Activated naive CD8-positive, alpha-beta T cell treated with anti-CD3 and anti-CD28 coated beads for 36 hours (primary cell): ENCODE measurements around the gene ABL2. TPM values are rescaled to one million over a fixed set of nuclear protein-coding genes. Genes with fewer than 3 reads are reported as not detected.
"Not testable (repeated sequence)": the region's sequence is repeated elsewhere in the genome, so short reads cannot be mapped to it uniquely, and the experiment has no call there.

Experiments
- DNase-seq: peaks from one replicate; pipeline ENCODE4 v3.0.0; 2021
- H3K27ac Mint-ChIP-seq: one replicate; pipeline ENCODE4 v1.8.0; 2022; ENCODE audit warnings: mild to moderate bottlenecking, moderate library complexity, mixed read lengths
- H3K27me3 Mint-ChIP-seq: one replicate; pipeline ENCODE4 v1.8.0; 2022; ENCODE audit warnings: mild to moderate bottlenecking, mixed read lengths
- H3K36me3 Mint-ChIP-seq: one replicate; pipeline ENCODE4 v1.8.0; 2021; ENCODE audit warnings: mild to moderate bottlenecking, mixed read lengths
- H3K4me1 Mint-ChIP-seq: one replicate; pipeline ENCODE4 v1.8.0; 2021; ENCODE audit warnings: mixed read lengths
- H3K4me3 Mint-ChIP-seq: one replicate; pipeline ENCODE4 v1.8.0; 2022; ENCODE audit warnings: mild to moderate bottlenecking, moderate library complexity, mixed read lengths
- H3K9me3 Mint-ChIP-seq: one replicate; pipeline ENCODE4 v1.8.0; 2022; ENCODE audit warnings: mixed read lengths
- total RNA-seq, 2 experiments: library from RNA; stranded (reverse); gene quantifications; one replicate each; pipeline ENCODE4 v1.2.3, GENCODE V29; 2021

Gene ABL2
- total RNA-seq, 2 experiments from 2014 or later = 8.5 to 9.3 TPM

DNA sequence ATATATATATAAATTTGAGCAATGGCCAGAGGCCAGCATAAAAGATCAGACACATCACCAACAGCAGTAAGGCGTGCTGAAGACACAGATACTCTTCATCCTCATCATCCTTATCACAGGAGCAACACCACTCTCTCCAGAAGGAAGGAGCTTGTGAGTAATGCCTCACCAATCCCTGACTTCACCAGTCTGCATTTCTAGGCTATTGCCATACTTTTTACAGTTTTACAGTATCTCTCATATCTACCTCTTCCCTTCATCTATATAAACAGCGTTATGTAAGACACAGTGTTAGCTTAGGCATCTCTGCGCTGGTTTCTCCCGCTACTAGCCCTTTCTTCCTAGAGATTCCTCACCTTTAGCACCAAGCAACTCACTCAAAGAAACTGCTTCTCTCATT, 2.4 kb upstream of the ABL2 start:
- Mint-ChIP-seq H3K9me3 (no peaks in the 10 kb centered on the region), H3K4me1 (peaks cover 21% of the 10 kb centered on the region), H3K4me3 (no peak overlapping the region), H3K36me3 (peaks cover 6% of the 10 kb centered on the region), H3K27ac (no peak overlapping the region), H3K27me3 (no peaks in the 10 kb centered on the region)
- no peak for DNase-seq

DNA sequence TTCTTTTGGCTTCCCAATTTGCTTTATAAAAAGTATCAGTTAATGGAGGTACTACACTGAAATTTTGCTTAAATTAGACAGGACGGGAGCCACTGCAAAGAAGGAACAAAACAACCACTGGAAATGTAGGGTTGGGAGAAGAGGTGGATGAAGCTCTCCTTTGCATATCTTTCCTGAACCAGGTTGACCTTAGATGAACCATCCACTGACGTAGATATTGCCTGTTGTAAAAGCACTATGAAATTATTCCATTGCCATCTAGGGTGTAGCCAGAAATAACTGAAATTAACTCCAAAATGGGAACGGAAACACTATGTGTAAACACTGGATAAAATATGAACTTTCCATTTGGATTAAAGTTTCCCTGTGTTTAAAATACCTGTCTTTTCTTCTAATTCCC, 1.2 kb upstream of the ABL2 start:
- Mint-ChIP-seq H3K9me3 (no peaks in the 10 kb centered on the region), H3K27ac (peak overlapping the region; percentile 88), H3K4me1 (peaks cover 30% of the 10 kb centered on the region), H3K4me3 (peak overlapping the region; percentile 87), H3K27me3 (no peaks in the 10 kb centered on the region), H3K36me3 (peaks cover 7% of the 10 kb centered on the region)
- no peak for DNase-seq

DNA sequence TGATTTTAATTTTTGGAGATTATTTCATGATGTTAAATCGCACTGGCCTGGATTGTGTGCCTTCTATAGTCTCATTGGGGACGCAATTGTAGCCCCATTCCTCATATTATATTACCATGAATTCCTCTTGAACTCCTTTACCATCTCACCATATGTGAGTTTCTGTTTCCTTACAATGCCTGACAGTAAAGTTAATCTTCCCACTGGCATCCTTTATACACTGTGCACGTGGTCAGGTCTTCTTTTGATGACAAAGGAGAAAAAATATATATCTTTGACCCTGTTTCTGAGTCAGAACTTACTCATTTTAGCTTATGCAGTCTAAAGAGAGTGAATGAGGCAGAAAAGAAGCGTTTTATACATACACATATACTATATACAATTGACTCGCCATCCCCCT, 774 bp upstream of the ABL2 start:
- no peak for DNase-seq
- peak overlapping the region; percentile 88 for H3K27ac Mint-ChIP-seq
- peaks cover 7% of the 10 kb centered on the region for H3K36me3 Mint-ChIP-seq
- H3K4me3 Mint-ChIP-seq = peak overlapping the region; percentile 87
- H3K4me1 Mint-ChIP-seq = peaks cover 33% of the 10 kb centered on the region
- no peaks in the 10 kb centered on the region for H3K27me3 Mint-ChIP-seq
- H3K9me3 Mint-ChIP-seq = no peaks in the 10 kb centered on the region

DNA sequence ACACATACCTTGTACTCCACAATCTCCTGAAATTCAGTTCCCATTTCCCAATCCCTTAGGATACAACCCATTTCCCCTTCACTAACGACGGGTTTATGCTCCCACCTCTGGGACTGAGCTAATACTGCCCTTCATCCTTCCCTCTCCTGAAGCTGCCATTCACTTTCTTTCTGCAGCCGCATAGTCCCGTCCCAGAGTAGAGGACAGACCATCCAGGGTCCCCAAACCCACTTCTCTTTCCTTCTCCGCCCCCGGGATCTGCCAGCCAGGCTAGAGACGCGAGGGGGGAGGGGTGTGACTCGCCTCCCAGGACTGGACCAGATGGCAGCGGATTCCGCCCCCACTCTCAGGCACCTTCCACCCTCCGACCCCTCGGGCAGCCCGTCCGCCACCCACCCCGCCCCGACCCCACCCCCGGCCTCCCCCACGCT, 679 bp downstream of the ABL2 start:
- DNase-seq = peak; percentile 50

DNA sequence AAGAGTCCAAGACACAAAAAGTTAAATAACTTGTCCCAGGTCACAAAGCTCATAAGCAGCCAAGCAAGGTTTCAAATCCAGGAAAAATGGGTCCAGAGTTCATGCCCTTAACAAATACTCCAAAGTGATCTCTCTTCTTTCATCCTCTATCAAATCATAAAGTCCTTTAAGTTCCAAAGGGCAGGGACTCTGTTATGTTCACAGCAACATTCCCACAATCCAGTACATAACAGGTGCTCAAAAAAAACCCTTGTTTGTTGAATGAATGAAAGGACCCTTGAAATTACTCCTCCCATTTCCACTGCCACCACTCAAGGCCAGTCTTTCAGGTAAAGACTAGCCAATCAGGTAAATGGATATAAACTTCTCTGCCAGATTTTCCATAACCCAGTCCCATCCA, 2.7 kb downstream of the ABL2 start:
- Mint-ChIP-seq H3K27me3 (no peaks in the 10 kb centered on the region), H3K36me3 (peaks cover 12% of the 10 kb centered on the region), H3K9me3 (no peaks in the 10 kb centered on the region), H3K4me1 (peaks cover 33% of the 10 kb centered on the region), H3K27ac (no peak overlapping the region), H3K4me3 (no peak overlapping the region)
- no peak for DNase-seq

More for the DNA sequence above, 679 bp downstream of the ABL2 start:
- Mint-ChIP-seq H3K36me3 (peaks cover 7% of the 10 kb centered on the region), H3K4me3 (peak overlapping the region; percentile 90), H3K27ac (peak overlapping the region; percentile 84), H3K4me1 (peaks cover 33% of the 10 kb centered on the region), H3K27me3 (no peaks in the 10 kb centered on the region), H3K9me3 (no peaks in the 10 kb centered on the region)

DNA sequence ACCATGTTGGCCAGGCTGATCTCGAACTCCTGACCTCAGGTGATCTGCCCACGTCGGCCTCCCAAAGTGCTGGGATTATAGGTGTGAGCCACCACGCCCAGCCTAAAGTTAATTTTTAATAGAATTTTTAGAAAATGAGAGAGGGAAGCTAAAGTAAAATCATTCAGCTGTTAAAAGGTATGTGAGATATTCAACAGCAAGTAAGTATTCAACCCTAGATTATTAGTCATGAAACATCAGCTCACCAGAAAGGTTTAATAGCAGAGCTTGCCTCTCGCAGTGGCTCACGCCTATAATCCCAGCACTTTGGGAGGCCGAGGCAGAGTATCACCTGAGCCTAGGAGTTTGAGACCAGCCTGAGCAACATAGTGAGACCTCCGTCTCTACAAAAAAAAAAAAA, 5.0 kb downstream of the ABL2 start:
- H3K9me3 Mint-ChIP-seq, H3K4me3 Mint-ChIP-seq, H3K27ac Mint-ChIP-seq, DNase-seq, H3K27me3 Mint-ChIP-seq: not testable (repeated sequence)
- peaks cover 16% of the 10 kb centered on the region for H3K36me3 Mint-ChIP-seq
- H3K4me1 Mint-ChIP-seq = peaks cover 29% of the 10 kb centered on the region

DNA sequence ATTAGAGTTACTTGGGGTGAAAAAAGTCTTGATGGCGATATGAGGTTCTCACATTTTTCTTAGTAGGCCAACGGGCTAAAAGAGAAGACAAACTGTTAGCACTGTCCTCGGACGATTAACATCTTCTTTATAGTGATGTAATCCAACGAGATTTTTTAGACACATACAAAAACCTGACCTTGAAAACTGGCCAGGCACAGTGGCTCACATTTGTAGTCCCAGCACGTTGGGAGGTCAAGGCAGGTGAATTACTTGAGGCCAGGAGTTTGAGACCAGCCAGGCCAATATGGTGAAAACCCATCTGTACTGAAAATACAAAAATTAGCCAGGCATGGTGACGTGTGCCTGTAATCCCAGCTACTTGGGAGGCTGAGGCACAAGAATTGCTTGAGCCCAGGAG, 8.4 kb downstream of the ABL2 start:
- not testable (repeated sequence) for H3K27ac Mint-ChIP-seq, H3K9me3 Mint-ChIP-seq, H3K27me3 Mint-ChIP-seq, DNase-seq, H3K4me3 Mint-ChIP-seq
- H3K4me1 Mint-ChIP-seq = peaks cover 21% of the 10 kb centered on the region
- peaks cover 28% of the 10 kb centered on the region for H3K36me3 Mint-ChIP-seq

DNA sequence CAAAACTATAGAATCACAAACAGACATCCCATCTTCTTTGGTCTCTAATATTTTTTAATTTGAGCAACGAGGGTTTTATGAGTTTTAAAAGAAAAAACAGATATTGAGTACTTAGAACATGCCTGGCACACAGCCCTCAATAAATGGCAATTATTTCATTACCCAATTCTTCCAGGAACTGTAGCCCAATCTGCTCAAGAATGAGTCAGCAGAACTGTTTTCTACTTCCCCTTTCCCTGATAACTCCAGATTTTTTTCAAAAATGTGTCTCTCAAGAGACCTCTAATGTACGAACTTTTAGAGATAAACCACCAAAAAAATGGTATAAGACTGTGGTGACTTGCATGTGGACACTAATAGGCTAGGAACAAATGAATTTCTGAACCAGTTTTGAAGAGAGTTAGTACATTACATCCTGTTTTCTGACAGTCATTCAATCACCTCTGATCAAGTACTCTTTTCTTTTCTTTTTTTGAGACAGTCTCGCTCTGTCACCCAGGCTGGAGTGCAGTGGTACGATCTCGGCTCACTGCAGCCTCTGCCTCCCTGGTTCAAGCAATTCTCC, 11.5 kb downstream of the ABL2 start:
- Mint-ChIP-seq H3K36me3 (peaks cover 24% of the 10 kb centered on the region), H3K9me3 (no peaks in the 10 kb centered on the region), H3K27ac (peak overlapping the region; percentile 45)

DNA sequence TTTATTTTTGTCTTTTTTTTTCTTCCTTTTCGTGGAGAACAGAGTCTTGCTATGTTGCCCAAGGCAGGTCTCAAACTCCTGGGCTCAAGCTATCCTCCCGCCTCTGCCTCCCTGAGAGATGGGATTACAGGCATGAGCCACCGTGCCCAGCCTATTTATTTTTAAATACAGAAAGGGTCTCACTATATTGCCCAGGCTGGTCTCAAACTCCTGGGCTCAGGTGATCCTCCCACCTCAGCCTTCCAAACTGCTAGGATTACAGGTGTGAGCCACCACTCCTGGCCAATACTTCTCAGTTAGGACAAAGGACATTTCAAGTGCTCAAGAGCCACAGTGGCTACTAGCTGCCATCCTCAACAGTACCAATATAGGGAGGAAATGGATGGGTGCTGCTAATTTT, 16.2 kb downstream of the ABL2 start:
- not testable (repeated sequence) for H3K4me3 Mint-ChIP-seq, H3K27ac Mint-ChIP-seq

More for the DNA sequence above, 11.5 kb downstream of the ABL2 start:
- no peaks in the 10 kb centered on the region for H3K27me3 Mint-ChIP-seq
- peaks cover 25% of the 10 kb centered on the region for H3K4me1 Mint-ChIP-seq
- no peak overlapping the region for H3K4me3 Mint-ChIP-seq
- no peak for DNase-seq

DNA sequence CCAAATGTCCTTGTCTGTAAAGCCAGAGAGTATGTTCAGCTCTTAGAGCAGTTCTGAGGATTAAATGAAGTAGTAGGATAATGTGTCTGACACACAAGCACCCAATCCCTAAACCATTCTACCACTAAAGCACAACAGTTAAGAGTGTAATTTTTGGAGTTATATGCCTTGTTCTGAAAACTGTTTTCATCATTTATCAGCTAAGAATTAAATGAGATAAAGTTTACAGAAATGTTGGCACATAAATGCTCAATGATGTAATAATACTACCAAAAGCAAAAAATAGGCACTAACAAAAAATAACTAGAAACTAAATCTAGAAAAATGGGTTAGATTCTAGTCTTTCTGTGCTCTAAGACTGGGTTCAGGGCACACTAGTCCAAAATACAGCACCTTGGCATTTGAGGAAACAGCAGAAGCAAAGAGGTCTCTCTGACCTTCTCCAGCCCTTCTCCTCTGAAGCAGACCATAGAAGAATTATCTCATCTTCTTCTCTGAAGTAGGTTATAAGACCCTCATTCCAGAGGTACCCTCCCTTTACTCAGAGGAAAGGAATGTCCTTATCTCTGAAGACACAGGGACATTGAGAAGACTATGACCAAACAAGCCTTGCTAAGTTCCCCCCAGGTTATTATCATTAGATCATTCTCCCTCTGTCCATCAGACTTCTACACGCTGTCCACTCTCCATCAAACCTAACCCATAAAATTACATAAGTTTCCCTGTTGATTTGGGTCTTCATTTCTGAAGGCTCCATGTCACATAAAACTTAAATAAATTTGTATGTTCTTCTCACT, 20.6 kb downstream of the ABL2 start:
- Mint-ChIP-seq H3K4me3 (no peak overlapping the region), H3K36me3 (peaks cover 13% of the 10 kb centered on the region), H3K4me1 (peaks cover 22% of the 10 kb centered on the region), H3K9me3 (peaks cover 9% of the 10 kb centered on the region), H3K27me3 (no peaks in the 10 kb centered on the region), H3K27ac (no peak overlapping the region)
- no peak for DNase-seq

More for the DNA sequence above, 16.2 kb downstream of the ABL2 start:
- Mint-ChIP-seq H3K36me3 (peaks cover 16% of the 10 kb centered on the region), H3K4me1 (peaks cover 20% of the 10 kb centered on the region)
- not testable (repeated sequence) for H3K27me3 Mint-ChIP-seq, DNase-seq, H3K9me3 Mint-ChIP-seq

DNA sequence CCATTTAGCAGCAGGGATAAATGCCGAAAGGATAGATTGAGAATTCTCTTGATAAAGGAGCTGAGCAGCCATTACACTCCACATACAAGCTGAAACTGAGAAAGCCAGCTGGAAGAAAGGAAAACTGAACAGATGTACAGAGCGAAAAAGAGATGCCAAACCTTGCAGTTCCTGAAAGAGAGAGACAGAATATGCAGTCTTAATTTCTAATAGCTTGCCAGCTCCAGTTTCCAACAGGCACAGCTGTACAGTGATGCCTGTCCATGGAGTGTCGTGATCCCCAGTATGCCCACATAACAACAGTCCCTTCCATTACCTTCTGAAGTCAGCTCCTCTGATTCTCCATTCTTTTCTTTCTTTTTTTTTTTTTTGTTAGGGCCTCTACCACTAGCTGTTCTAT, 22.7 kb downstream of the ABL2 start:
- Mint-ChIP-seq H3K27ac (no peak overlapping the region), H3K9me3 (peaks cover 6% of the 10 kb centered on the region), H3K4me1 (peaks cover 34% of the 10 kb centered on the region), H3K4me3 (no peak overlapping the region), H3K36me3 (peaks cover 8% of the 10 kb centered on the region), H3K27me3 (no peaks in the 10 kb centered on the region)
- no peak for DNase-seq

DNA sequence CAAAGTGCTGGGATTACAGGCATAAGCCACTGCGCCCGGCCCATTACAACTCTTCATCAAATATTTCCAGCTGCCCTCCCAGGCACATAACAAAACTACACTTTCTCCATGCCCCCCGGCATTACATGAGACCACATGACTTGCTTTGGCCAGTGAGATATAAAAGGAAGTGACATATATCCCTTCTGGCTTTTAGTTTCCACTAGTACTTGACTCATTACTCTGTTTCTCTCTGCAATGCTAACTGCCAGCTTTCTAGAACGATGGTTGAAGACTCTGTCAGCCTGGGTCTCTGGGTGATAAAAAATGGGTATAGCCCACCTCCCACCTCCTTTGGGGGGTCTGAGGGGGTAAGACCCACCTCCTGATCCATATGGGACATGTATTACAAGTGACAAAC, 24.2 kb downstream of the ABL2 start:
- H3K36me3 Mint-ChIP-seq = peaks cover 9% of the 10 kb centered on the region
- H3K9me3 Mint-ChIP-seq = peaks cover 4% of the 10 kb centered on the region
- peak overlapping the region; percentile 73 for H3K27ac Mint-ChIP-seq
- H3K27me3 Mint-ChIP-seq = no peaks in the 10 kb centered on the region
- DNase-seq = no peak
- peaks cover 42% of the 10 kb centered on the region for H3K4me1 Mint-ChIP-seq
- H3K4me3 Mint-ChIP-seq = no peak overlapping the region

DNA sequence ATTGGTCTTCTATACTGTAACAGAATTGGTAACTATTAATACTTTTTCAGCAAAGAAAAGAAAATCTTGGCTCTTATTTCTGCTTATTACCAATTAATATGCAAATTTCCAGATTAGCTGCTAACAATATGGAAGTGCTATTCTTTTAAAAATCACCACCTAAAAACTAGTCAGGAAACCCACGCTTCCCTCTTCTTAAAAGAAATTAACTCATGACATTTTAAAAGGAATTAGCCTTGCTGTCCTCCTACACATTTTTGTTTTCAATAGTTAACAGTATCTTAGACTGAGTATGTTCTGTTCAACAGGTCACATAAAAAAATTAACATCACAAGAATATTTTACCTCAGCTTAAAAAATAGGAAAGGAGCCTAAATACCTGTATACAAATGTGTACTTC, 27.3 kb downstream of the ABL2 start:
- DNase-seq = no peak
- Mint-ChIP-seq H3K4me3 (no peak overlapping the region), H3K27ac (peak overlapping the region; percentile 57), H3K36me3 (peaks cover 10% of the 10 kb centered on the region), H3K9me3 (peaks cover 4% of the 10 kb centered on the region), H3K4me1 (peaks cover 39% of the 10 kb centered on the region), H3K27me3 (no peaks in the 10 kb centered on the region)

DNA sequence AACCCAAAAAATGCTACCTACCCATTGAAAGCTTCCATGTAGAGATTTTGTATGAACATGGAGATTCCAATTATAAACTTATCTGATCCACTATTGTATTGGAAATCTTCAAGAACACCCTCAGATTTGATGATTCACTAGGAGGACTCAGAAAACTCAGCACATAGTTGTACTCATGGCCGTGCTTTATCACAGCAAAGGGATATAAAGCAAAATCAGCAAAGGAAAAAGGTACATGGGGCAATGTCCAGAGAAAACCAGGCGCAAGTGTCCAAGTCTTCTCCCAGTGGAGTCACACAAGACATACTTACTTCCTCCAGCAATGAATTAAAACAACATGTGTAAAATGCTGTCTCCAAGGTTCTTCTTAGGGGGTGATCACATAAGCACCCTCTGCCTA, 28.9 kb downstream of the ABL2 start:
- H3K27me3 Mint-ChIP-seq = no peaks in the 10 kb centered on the region
- H3K4me3 Mint-ChIP-seq = no peak overlapping the region
- no peak overlapping the region for H3K27ac Mint-ChIP-seq
- peaks cover 10% of the 10 kb centered on the region for H3K36me3 Mint-ChIP-seq
- H3K9me3 Mint-ChIP-seq = peaks cover 4% of the 10 kb centered on the region
- no peak for DNase-seq
- peaks cover 29% of the 10 kb centered on the region for H3K4me1 Mint-ChIP-seq

DNA sequence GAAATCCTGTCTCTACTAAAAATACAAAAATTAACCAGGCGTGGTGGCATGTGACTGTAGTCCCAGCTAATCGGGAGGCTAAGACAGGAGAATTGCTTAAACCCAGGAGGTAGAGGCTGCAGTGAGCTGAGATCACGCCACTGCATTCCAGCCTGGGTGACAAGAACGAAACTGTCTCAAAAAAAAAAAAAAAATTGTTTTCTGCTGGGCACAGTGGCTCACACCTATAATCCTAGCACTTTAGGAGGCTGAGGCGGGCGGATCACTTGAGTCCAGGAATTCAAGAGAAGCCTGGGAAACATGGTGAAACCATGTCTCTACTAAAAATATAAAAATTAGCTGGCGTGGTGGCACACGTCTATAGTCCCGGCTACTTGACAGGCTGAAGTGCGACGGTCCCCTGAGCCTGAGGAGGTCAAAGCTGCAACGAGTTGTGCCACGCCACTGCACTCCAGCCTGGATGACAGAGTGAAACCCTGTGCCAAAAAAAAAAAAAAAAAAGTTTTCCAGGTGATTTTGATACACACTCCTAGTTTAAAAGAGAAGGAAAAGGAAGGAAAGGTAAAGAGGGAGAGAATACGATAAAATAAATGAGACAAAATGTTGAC, 31.7 kb downstream of the ABL2 start:
- H3K27me3 Mint-ChIP-seq = no peaks in the 10 kb centered on the region

More for the DNA sequence above, 31.7 kb downstream of the ABL2 start:
- Mint-ChIP-seq H3K9me3 (no peaks in the 10 kb centered on the region), H3K27ac (no peak overlapping the region), H3K4me1 (peaks cover 18% of the 10 kb centered on the region), H3K4me3 (no peak overlapping the region), H3K36me3 (peaks cover 4% of the 10 kb centered on the region)
- no peak for DNase-seq
